ENCODE data around the gene LPAR6.

Gene LPAR6

GRCh38 chr13:48400090-48400694 is 12.7 kb downstream of the LPAR6 start:
- no CpG with 5 or more reads among the region's 2 CpGs for WGBS (ENCODE audit: extremely low coverage, insufficient coverage, insufficient read length)
- no peak overlapping the region for H4K8ac ChIP-seq (ENCODE audit: low read depth, low read length)
- no peak overlapping the region for H2BK12ac ChIP-seq (ENCODE audit: low read length)

GRCh38 chr13:48398450-48399095 is 14.3 kb downstream of the LPAR6 start:
- no peaks in the 10 kb centered on the region for H3K4me1 ChIP-seq (ENCODE audit: control insufficient read depth in 1 of 2, insufficient read depth in 2 of 2, low read length in 2 of 2)
- no peak overlapping the region for H3K4me2 ChIP-seq (ENCODE audit: low read length)
- H4K8ac ChIP-seq (ENCODE audit: low read depth, low read length): no peak overlapping the region
- H3K27ac ChIP-seq (ENCODE audit: low read depth, low read length): no peak overlapping the region
- no peak overlapping the region for H3K14ac ChIP-seq (ENCODE audit: low read length)
- no peak overlapping the region for H2BK5ac ChIP-seq (ENCODE audit: low read depth, low read length, poor library complexity)
- H2AK5ac ChIP-seq (ENCODE audit: low read length): no peak overlapping the region
- no peak for DNase-seq
- H3K4ac ChIP-seq (ENCODE audit: low read depth, low read length): no peak overlapping the region
- H4K91ac ChIP-seq (ENCODE audit: low read depth, low read length): no peak overlapping the region
- no peak overlapping the region for H3K4me3 ChIP-seq (ENCODE audit: low read depth, low read length)
- no peaks in the 10 kb centered on the region for H3K27me3 ChIP-seq (ENCODE audit: insufficient read depth, low read length)
- no peak overlapping the region for H4K12ac ChIP-seq (ENCODE audit: low read depth, low read length)
- H2BK120ac ChIP-seq (ENCODE audit: insufficient read depth, low read length, poor library complexity): no peak overlapping the region
- H3K18ac ChIP-seq (ENCODE audit: low read length): no peak overlapping the region
- H3K9me3 ChIP-seq (ENCODE audit: insufficient read depth, low read depth, low read length): no peaks in the 10 kb centered on the region
- H3K79me2 ChIP-seq (ENCODE audit: control insufficient read depth, insufficient read depth, low read length, poor library complexity): no peaks in the 10 kb centered on the region
- peaks cover 0 to 3% of the 10 kb centered on the region in 2 experiments for H3K36me3 ChIP-seq (ENCODE audit: control insufficient read depth in 1 of 2, insufficient read depth in 2 of 2, low read length in 2 of 2)
- H3K79me1 ChIP-seq (ENCODE audit: low read length): no peaks in the 10 kb centered on the region
- no peak overlapping the region for H2BK12ac ChIP-seq (ENCODE audit: low read length)
- H2AFZ ChIP-seq (ENCODE audit: insufficient read depth, low read length, poor library complexity): no peak overlapping the region
- H3K9ac ChIP-seq (ENCODE audit: low read length): no peak overlapping the region
- H3K23ac ChIP-seq (ENCODE audit: low read length): no peak overlapping the region

More at GRCh38 chr13:48400090-48400694, 12.7 kb downstream of the LPAR6 start:
- H3K79me2 ChIP-seq (ENCODE audit: control insufficient read depth, insufficient read depth, low read length, poor library complexity): no peaks in the 10 kb centered on the region
- no peaks in the 10 kb centered on the region for H3K27me3 ChIP-seq (ENCODE audit: insufficient read depth, low read length)
- no peaks in the 10 kb centered on the region for H3K4me1 ChIP-seq (ENCODE audit: control insufficient read depth in 1 of 2, insufficient read depth in 2 of 2, low read length in 2 of 2)
- H3K9me3 ChIP-seq (ENCODE audit: insufficient read depth, low read depth, low read length): no peaks in the 10 kb centered on the region
- H3K23ac ChIP-seq (ENCODE audit: low read length): no peak overlapping the region
- H2AFZ ChIP-seq (ENCODE audit: insufficient read depth, low read length, poor library complexity): no peak overlapping the region
- no peak overlapping the region for H2BK5ac ChIP-seq (ENCODE audit: low read depth, low read length, poor library complexity)
- no peaks in the 10 kb centered on the region for H3K79me1 ChIP-seq (ENCODE audit: low read length)
- H4K12ac ChIP-seq (ENCODE audit: low read depth, low read length): no peak overlapping the region
- DNase-seq: peak in 1 of 2 donors; percentile 28
- H3K27ac ChIP-seq (ENCODE audit: low read depth, low read length): no peak overlapping the region
- H3K4me3 ChIP-seq (ENCODE audit: low read depth, low read length): no peak overlapping the region
- H2BK120ac ChIP-seq (ENCODE audit: insufficient read depth, low read length, poor library complexity): no peak overlapping the region
- H2AK5ac ChIP-seq (ENCODE audit: low read length): no peak overlapping the region
- no peak overlapping the region for H4K91ac ChIP-seq (ENCODE audit: low read depth, low read length)
- H3K9ac ChIP-seq (ENCODE audit: low read length): no peak overlapping the region
- no peak overlapping the region for H3K4ac ChIP-seq (ENCODE audit: low read depth, low read length)
- H3K18ac ChIP-seq (ENCODE audit: low read length): no peak overlapping the region
- no peak overlapping the region for H3K14ac ChIP-seq (ENCODE audit: low read length)
- peaks cover 0 to 1% of the 10 kb centered on the region in 2 experiments for H3K36me3 ChIP-seq (ENCODE audit: control insufficient read depth in 1 of 2, insufficient read depth in 2 of 2, low read length in 2 of 2)
- H3K4me2 ChIP-seq (ENCODE audit: low read length): no peak overlapping the region

DNA sequence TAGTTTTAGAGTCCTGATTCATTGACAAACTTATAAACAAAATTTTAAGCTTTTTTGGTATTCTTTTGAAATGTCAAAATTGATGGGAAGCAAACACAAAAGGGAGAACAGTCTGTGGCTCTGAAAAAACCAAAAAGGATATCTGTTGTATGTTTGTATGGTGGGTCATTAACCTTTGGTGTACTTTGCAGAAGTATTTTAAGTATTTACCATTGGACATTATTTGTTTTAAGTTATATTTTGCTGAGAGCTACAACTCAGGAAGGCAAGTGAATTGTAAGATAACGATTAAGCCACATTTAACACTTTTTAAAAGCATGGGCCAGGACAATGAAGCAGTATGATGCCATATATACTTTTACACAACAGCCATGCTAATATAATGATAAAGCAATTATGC is 15.2 kb downstream of the LPAR6 start:
- no peak overlapping the region for H2BK120ac ChIP-seq (ENCODE audit: insufficient read depth, low read length, poor library complexity)
- no peaks in the 10 kb centered on the region for H3K9me3 ChIP-seq (ENCODE audit: insufficient read depth, low read depth, low read length)
- no peak overlapping the region for H2AK5ac ChIP-seq (ENCODE audit: low read length)
- H3K4me3 ChIP-seq (ENCODE audit: low read depth, low read length): no peak overlapping the region
- no peak overlapping the region for H2AFZ ChIP-seq (ENCODE audit: insufficient read depth, low read length, poor library complexity)
- no peak overlapping the region for H2BK12ac ChIP-seq (ENCODE audit: low read length)
- no peak overlapping the region for H3K14ac ChIP-seq (ENCODE audit: low read length)
- H3K4me2 ChIP-seq (ENCODE audit: low read length): no peak overlapping the region
- no peaks in the 10 kb centered on the region for H3K79me1 ChIP-seq (ENCODE audit: low read length)
- no peak for DNase-seq
- H3K27me3 ChIP-seq (ENCODE audit: insufficient read depth, low read length): no peaks in the 10 kb centered on the region
- no peak overlapping the region for H2BK5ac ChIP-seq (ENCODE audit: low read depth, low read length, poor library complexity)
- no peak overlapping the region for H3K27ac ChIP-seq (ENCODE audit: low read depth, low read length)
- WGBS (ENCODE audit: extremely low coverage, insufficient coverage, insufficient read length): no CpG with 5 or more reads among the region's 1 CpG
- no peak overlapping the region for H4K91ac ChIP-seq (ENCODE audit: low read depth, low read length)
- no peaks in the 10 kb centered on the region for H3K79me2 ChIP-seq (ENCODE audit: control insufficient read depth, insufficient read depth, low read length, poor library complexity)
- no peak overlapping the region for H4K12ac ChIP-seq (ENCODE audit: low read depth, low read length)
- no peak overlapping the region for H3K4ac ChIP-seq (ENCODE audit: low read depth, low read length)
- no peak overlapping the region for H3K18ac ChIP-seq (ENCODE audit: low read length)
- H3K23ac ChIP-seq (ENCODE audit: low read length): no peak overlapping the region
- no peak overlapping the region for H4K8ac ChIP-seq (ENCODE audit: low read depth, low read length)
- H3K4me1 ChIP-seq (ENCODE audit: control insufficient read depth in 1 of 2, insufficient read depth in 2 of 2, low read length in 2 of 2): no peaks in the 10 kb centered on the region
- H3K9ac ChIP-seq (ENCODE audit: low read length): no peak overlapping the region
- H3K36me3 ChIP-seq (ENCODE audit: control insufficient read depth in 1 of 2, insufficient read depth in 2 of 2, low read length in 2 of 2): peaks cover 0 to 3% of the 10 kb centered on the region in 2 experiments

DNA sequence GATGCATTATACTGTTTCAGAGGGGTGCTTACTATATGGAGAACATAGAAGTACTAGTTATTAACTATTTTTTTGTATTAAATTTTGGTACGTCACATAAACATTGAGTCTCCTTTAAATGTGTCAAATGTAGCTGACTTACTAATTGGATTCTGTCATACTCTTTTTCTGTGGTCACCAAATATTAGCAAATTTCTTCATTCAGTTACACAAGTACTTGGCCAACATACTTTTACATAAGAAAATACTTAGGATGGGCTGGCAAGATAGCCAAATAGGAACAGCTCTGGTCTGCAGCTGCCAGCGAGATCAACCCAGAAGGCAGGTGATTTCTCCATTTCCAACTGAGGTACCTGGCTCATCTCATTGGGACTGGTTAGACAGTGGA is 19.2 kb downstream of the LPAR6 start:
- Histone ChIP-seq H3K79me1 (ENCODE audit: low read length) (no peaks in the 10 kb centered on the region), H2BK120ac (ENCODE audit: insufficient read depth, low read length, poor library complexity) (no peak overlapping the region), H3K9ac (ENCODE audit: low read length) (no peak overlapping the region), H3K14ac (ENCODE audit: low read length) (no peak overlapping the region), H3K79me2 (ENCODE audit: control insufficient read depth, insufficient read depth, low read length, poor library complexity) (no peaks in the 10 kb centered on the region), H3K27me3 (ENCODE audit: insufficient read depth, low read length) (no peaks in the 10 kb centered on the region), H3K4me1 (ENCODE audit: control insufficient read depth in 1 of 2, insufficient read depth in 2 of 2, low read length in 2 of 2) (no peaks in the 10 kb centered on the region), H2BK5ac (ENCODE audit: low read depth, low read length, poor library complexity) (no peak overlapping the region), H3K18ac (ENCODE audit: low read length) (no peak overlapping the region), H4K12ac (ENCODE audit: low read depth, low read length) (no peak overlapping the region), H3K4ac (ENCODE audit: low read depth, low read length) (no peak overlapping the region), H3K4me3 (ENCODE audit: low read depth, low read length) (no peak overlapping the region), H3K27ac (ENCODE audit: low read depth, low read length) (no peak overlapping the region), H3K23ac (ENCODE audit: low read length) (no peak overlapping the region), H2AFZ (ENCODE audit: insufficient read depth, low read length, poor library complexity) (no peak overlapping the region), H2AK5ac (ENCODE audit: low read length) (no peak overlapping the region), H4K8ac (ENCODE audit: low read depth, low read length) (no peak overlapping the region), H4K91ac (ENCODE audit: low read depth, low read length) (no peak overlapping the region), H3K9me3 (ENCODE audit: insufficient read depth, low read depth, low read length) (no peaks in the 10 kb centered on the region), H2BK12ac (ENCODE audit: low read length) (no peak overlapping the region), H3K36me3 (ENCODE audit: control insufficient read depth in 1 of 2, insufficient read depth in 2 of 2, low read length in 2 of 2) (peaks cover 0 to 5% of the 10 kb centered on the region in 2 experiments), H3K4me2 (ENCODE audit: low read length) (no peak overlapping the region)
- WGBS (ENCODE audit: extremely low coverage, insufficient coverage, insufficient read length): no CpG with 5 or more reads among the region's 2 CpGs
- no peak for DNase-seq
